DMS 273 treated with DMSO at 0.1 percent for 48 hours (cell line): Measurements from ENCODE around the gene SHKBP1.
"Not testable (repeated sequence)": the region's sequence is repeated elsewhere in the genome, so short reads cannot be mapped to it uniquely, and the experiment has no call there.

Source experiments
- DNase-seq: peaks from one replicate; lab custom pipeline; 2025; lab: John Stamatoyannopoulos, UW

SHKBP1 gene

GRCh38 chr19:40617961-40618360 lies 41.3 kb downstream of the SHKBP1 start:
- no peak for DNase-seq

- no peak for DNase-seq
Measured at GRCh38 chr19:40619333-40620160, 42.9 kb downstream of the SHKBP1 start.

- DNase-seq: no peak
Measured at GRCh38 chr19:40620161-40620485, 43.5 kb downstream of the SHKBP1 start.

GRCh38 chr19:40621283-40621682 lies 44.6 kb downstream of the SHKBP1 start:
- DNase-seq: no peak

GRCh38 chr19:40621966-40622772 lies 45.5 kb downstream of the SHKBP1 start:
- no peak for DNase-seq

GRCh38 chr19:40622773-40623075 lies 46.1 kb downstream of the SHKBP1 start:
- DNase-seq: no peak

GRCh38 chr19:40623403-40624251 lies 47.0 kb downstream of the SHKBP1 start:
- DNase-seq: no peak

- not testable (repeated sequence) for DNase-seq
Measured at GRCh38 chr19:40624369-40625153, 47.9 kb downstream of the SHKBP1 start.

- no peak for DNase-seq
Measured at GRCh38 chr19:40625406-40626120, 48.9 kb downstream of the SHKBP1 start.

- no peak for DNase-seq
Measured at GRCh38 chr19:40626918-40627317, 50.2 kb downstream of the SHKBP1 start.

GRCh38 chr19:40627486-40628279 lies 51.0 kb downstream of the SHKBP1 start:
- DNase-seq: no peak

- no peak for DNase-seq
Measured at GRCh38 chr19:40629346-40629745, 52.7 kb downstream of the SHKBP1 start.

GRCh38 chr19:40630571-40631160 lies 54.0 kb downstream of the SHKBP1 start:
- DNase-seq: no peak

- no peak for DNase-seq
Measured at GRCh38 chr19:40632311-40633036, 55.8 kb downstream of the SHKBP1 start.

- DNase-seq: no peak
Measured at GRCh38 chr19:40633207-40633606, 56.5 kb downstream of the SHKBP1 start.

- no peak for DNase-seq
Measured at GRCh38 chr19:40638327-40638726, 61.7 kb downstream of the SHKBP1 start.

- DNase-seq: no peak
Measured at GRCh38 chr19:40639638-40639982, 62.9 kb downstream of the SHKBP1 start.

- no peak for DNase-seq
Measured at GRCh38 chr19:40640744-40641143, 64.1 kb downstream of the SHKBP1 start.
